Measurements from ENCODE around the gene INSL3.

INSL3 gene

DNA sequence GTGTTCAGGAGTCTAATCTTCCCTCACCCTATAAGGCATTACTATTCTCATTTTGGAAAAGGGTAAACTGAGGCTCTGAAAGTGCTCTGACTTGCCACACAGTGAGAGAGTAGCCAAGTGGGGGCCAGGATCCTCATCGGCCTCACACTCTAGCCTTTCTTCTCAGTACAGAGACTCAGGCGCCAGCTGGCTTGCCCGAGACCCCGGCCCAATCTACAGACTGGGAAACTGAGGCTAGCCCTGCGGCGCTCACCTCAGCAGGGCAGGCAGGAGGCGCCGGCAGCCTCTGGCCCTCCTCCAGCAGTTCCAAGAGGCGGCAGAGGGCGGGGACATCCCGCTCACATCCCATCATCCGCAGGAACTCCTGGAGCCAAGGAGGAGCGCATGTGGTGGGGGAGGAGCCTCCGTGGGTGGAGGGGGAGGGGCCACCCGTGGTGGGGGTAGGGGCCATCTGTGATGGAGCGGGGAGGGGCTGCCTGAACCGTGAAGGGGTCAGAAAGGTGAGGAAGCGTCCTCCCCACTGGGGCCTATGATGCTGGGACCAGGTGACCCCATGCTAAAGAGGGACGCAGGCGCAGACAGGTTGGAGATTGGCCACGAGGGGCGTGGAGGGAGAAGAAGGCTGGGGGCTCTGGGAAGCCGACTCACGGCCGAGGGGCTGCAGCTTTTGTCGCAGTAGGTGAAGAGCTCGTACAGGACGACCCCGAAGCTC lies 8.7 kb upstream of the INSL3 start:
- TF ChIP-seq MYC (IDR thresholded peaks at IDR 0.05; ENCODE audit: low read depth, low read length) (no peak), POLR2A (IDR thresholded peaks at IDR 0.05; ENCODE audit: extremely low read depth, insufficient read length) (no peak)
- TF ChIP-seq, protein P1, sequence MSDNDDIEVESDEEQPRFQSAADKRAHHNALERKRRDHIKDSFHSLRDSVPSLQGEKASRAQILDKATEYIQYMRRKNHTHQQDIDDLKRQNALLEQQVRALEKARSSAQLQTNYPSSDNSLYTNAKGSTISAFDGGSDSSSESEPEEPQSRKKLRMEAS (IDR thresholded peaks at IDR 0.05; ENCODE audit: low read depth, low read length), result no peak
- TF ChIP-seq, protein P2, sequence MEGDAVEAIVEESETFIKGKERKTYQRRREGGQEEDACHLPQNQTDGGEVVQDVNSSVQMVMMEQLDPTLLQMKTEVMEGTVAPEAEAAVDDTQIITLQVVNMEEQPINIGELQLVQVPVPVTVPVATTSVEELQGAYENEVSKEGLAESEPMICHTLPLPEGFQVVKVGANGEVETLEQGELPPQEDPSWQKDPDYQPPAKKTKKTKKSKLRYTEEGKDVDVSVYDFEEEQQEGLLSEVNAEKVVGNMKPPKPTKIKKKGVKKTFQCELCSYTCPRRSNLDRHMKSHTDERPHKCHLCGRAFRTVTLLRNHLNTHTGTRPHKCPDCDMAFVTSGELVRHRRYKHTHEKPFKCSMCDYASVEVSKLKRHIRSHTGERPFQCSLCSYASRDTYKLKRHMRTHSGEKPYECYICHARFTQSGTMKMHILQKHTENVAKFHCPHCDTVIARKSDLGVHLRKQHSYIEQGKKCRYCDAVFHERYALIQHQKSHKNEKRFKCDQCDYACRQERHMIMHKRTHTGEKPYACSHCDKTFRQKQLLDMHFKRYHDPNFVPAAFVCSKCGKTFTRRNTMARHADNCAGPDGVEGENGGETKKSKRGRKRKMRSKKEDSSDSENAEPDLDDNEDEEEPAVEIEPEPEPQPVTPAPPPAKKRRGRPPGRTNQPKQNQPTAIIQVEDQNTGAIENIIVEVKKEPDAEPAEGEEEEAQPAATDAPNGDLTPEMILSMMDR (IDR thresholded peaks at IDR 0.05; ENCODE audit: low read depth, low read length), result no peak
- H3K4me3 ChIP-seq (ENCODE audit: low read depth, low read length), result no peak overlapping the region
- no peak for DNase-seq (ENCODE audit: low read depth)

DNA sequence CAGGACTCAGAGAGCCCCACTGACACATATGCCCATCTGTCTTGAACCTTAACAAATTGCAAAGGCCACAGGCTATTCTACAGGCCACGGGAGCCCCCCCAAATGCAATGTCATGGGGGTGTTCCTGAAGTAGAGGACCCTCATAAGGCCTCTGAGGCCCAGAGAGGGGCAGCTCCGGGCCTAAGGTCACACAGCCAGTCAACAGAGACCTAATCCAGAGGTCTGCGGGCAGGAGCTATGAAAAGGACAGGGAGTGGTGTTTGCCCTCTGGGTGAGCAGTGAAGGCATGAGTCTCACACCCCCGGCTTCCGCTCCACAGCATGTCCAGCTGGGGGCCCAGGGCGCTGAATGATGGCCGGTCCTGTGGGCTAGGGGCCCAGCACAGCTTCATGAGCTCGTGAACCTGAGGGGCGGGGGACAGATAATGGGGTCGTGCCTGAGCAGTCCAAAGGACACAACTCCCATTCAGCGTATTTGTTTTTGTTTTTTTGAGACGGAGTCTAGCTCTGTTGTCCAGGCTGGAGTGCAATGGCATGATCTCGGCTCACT lies 5.3 kb upstream of the INSL3 start:
- no peak for DNase-seq (ENCODE audit: low read depth)
- TF ChIP-seq POLR2A (IDR thresholded peaks at IDR 0.05; ENCODE audit: extremely low read depth, insufficient read length) (no peak), MYC (IDR thresholded peaks at IDR 0.05; ENCODE audit: low read depth, low read length) (no peak)
- TF ChIP-seq, protein P1 (IDR thresholded peaks at IDR 0.05; ENCODE audit: low read depth, low read length), result no peak
- TF ChIP-seq, protein P2 (IDR thresholded peaks at IDR 0.05; ENCODE audit: low read depth, low read length), result no peak
- H3K4me3 ChIP-seq (ENCODE audit: low read depth, low read length), result no peak overlapping the region

DNA sequence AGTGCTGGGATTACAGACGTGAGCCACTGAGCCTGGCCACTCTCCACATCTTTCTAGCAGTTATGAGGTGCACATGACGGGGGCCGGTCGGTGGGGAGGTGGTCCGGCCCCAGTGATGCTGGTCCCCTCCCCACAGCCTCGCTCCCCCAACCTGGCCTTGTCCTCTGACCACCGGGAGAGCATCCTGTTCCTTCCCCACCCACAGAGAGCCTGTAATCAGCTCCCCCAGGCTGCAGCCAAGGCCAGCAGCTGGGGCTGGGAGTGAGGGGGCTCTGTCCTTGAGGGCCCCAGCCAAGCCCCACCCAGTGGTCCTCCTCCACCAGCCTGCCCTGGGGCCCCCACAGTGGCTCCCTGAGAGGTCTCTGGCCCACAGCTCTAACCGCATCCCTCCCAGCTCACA lies 3.0 kb upstream of the INSL3 start:
- TF ChIP-seq, protein P1 (IDR thresholded peaks at IDR 0.05; ENCODE audit: low read depth, low read length), result no peak
- TF ChIP-seq, protein P2 (IDR thresholded peaks at IDR 0.05; ENCODE audit: low read depth, low read length), result no peak
- TF ChIP-seq POLR2A (IDR thresholded peaks at IDR 0.05; ENCODE audit: extremely low read depth, insufficient read length) (no peak), MYC (IDR thresholded peaks at IDR 0.05; ENCODE audit: low read depth, low read length) (no peak)
- DNase-seq (ENCODE audit: low read depth), result no peak
- no peak overlapping the region for H3K4me3 ChIP-seq (ENCODE audit: low read depth, low read length)

DNA sequence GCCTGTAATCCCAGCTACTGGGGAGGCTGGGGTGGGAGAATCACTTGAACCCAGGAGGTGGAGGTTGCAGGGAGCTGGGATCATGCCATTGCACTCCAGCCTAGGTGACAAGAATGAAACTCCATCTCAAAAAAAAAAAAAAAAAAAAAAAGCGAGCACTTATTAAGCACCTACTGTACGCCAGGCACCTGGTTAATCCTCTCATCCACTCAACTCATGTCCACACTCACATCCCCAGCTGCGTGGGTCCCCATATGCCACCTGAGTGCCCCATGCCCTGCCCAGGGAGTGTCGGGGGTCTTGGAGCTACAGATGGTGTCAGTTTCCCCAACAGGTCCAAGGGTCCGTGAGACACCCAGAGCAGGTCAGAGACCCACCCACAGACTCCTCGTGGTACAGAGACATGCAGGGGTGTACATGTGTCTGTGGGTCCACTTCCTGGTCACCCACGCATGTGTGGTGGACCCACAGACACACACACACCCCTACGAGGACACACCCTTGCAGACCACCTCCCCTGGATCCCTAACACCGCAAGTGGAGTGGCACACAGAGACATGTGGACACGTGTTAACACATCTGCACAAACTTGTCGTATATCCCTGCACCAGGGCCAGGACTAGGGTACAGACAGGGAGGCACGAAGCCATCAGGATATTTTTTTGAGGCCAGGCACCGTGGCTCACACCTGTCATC lies 3.5 kb downstream of the INSL3 start:
- no peak overlapping the region for H3K4me3 ChIP-seq (ENCODE audit: low read depth, low read length)
- no peak for DNase-seq (ENCODE audit: low read depth)
- TF ChIP-seq MYC (IDR thresholded peaks at IDR 0.05; ENCODE audit: low read depth, low read length) (no peak), POLR2A (IDR thresholded peaks at IDR 0.05; ENCODE audit: extremely low read depth, insufficient read length) (no peak)
- TF ChIP-seq, protein P1 (IDR thresholded peaks at IDR 0.05; ENCODE audit: low read depth, low read length), result no peak
- TF ChIP-seq, protein P2 (IDR thresholded peaks at IDR 0.05; ENCODE audit: low read depth, low read length), result no peak

DNA sequence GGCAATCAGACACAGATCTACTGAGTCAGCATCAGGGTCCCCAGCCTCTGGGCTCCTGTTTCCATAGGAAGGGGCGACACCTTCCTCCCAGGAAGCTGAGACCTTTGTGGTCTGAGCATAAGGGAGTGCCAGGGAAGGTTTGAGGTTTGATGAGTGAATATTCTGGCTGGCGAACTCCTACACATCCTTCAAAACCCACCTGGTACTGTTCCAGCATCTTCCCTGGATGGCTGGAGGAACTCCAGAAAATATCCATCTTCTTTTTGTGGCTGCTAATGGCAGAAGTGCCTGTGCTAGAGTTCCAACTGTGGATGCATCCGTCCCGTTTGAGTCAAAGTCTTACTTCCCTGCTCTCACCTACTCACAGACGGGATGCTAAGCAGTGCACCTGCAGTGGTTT lies 9.2 kb downstream of the INSL3 start:
- no peak overlapping the region for H3K4me3 ChIP-seq (ENCODE audit: low read depth, low read length)
- no peak for DNase-seq (ENCODE audit: low read depth)
- TF ChIP-seq, protein P1 (IDR thresholded peaks at IDR 0.05; ENCODE audit: low read depth, low read length), result no peak
- TF ChIP-seq MYC (IDR thresholded peaks at IDR 0.05; ENCODE audit: low read depth, low read length) (no peak), POLR2A (IDR thresholded peaks at IDR 0.05; ENCODE audit: extremely low read depth, insufficient read length) (no peak)
- TF ChIP-seq, protein P2 (IDR thresholded peaks at IDR 0.05; ENCODE audit: low read depth, low read length), result no peak
